ENCODE results near the gene KAT2A. TPM values are rescaled to one million over a fixed set of nuclear protein-coding genes. Genes with fewer than 3 reads are reported as not detected.

The KAT2A gene
- total RNA-seq, 2 donors from 2014 or later: 23.6 TPM

- no peak for DNase-seq
- no peak for ATAC-seq
- intact Hi-C loops (cut with DNase I, micrococcal nuclease): no loop called here
These were observed 42.6 kb downstream of the KAT2A start for GRCh38 chr17:42078396-42079043.

DNA sequence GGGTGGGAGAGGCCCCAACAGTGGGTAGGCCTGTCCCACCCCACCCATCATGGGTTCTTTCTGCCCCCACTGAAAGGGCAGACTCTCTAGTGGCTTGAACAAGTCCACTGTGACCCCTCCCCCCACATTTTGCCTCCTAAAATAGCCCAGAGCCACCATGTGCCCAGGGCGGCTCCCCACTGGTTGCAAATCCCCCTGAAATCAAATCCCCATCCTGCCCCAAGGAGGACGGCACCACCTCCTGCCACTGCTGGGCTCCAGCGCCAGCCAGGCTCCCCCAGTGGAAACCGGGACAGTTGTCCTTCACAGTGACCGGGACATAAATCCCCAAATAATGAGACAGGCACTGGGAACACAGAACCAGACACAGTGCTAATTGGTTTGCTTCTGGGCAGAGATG is 43.4 kb downstream of the KAT2A start:
- intact Hi-C loops (cut with DNase I, micrococcal nuclease): no loop called here

DNA sequence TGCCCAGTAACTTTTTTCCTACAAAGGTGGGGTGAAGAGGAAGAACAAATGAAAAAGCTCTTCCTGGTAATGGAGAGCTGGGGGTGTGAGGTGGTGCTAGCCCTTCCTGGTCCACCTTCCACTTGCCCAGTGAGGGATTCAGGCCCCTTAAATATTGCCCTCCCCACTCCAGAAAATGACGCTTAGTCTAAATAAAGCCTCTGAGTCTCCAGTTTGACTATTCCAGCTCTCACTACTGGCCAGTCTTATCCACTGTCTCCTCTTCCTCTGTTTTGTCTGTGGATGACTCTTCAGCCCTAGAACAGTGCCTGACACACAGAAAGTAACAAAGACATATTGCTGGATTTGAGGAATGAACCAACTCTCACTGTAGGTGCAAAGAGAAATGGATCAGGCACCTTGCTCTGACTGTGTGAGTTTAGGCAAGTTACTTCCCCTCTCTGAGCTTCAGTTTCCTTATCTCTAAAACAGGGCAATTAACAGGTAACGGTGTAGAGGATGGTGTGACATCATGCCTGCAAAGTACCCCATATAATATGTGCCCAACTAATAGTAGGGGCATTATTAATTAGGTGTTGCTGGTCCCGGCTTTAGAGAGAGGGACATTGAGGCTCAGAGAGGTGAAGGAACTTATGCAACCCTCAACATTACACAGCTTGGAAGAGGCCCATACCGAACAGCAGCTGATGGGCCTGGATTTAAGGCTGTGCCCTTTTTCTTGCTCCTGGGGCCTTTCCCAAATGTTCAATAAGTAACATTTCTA is 44.2 kb downstream of the KAT2A start:
- intact Hi-C loops (cut with DNase I, micrococcal nuclease): no loop called here
- no peak for ATAC-seq
- DNase-seq: no peak

More for the DNA sequence above, 43.4 kb downstream of the KAT2A start:
- DNase-seq: no peak
- no peak for ATAC-seq

DNA sequence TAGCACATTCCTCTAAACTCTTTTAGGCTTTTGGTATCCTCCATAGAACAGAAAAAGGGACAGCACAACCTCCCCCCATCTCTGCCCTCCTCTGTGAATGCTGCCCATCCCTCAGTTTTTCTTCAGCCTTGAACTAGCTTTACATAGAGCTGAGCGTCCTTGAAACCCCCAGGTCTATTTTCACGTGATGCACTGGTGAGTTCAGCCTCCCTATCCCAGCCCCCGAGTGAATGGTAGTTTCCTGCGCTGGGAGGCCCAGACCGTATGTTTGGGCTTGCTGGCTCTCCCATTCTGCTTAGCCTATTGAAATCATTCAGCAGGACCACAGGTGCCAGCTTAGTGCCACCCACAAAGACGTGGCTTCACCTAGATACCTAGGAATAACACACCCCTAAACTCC is 45.4 kb downstream of the KAT2A start:
- DNase-seq: no peak
- intact Hi-C loops (cut with DNase I, micrococcal nuclease): no loop called here
- no peak for ATAC-seq

DNA sequence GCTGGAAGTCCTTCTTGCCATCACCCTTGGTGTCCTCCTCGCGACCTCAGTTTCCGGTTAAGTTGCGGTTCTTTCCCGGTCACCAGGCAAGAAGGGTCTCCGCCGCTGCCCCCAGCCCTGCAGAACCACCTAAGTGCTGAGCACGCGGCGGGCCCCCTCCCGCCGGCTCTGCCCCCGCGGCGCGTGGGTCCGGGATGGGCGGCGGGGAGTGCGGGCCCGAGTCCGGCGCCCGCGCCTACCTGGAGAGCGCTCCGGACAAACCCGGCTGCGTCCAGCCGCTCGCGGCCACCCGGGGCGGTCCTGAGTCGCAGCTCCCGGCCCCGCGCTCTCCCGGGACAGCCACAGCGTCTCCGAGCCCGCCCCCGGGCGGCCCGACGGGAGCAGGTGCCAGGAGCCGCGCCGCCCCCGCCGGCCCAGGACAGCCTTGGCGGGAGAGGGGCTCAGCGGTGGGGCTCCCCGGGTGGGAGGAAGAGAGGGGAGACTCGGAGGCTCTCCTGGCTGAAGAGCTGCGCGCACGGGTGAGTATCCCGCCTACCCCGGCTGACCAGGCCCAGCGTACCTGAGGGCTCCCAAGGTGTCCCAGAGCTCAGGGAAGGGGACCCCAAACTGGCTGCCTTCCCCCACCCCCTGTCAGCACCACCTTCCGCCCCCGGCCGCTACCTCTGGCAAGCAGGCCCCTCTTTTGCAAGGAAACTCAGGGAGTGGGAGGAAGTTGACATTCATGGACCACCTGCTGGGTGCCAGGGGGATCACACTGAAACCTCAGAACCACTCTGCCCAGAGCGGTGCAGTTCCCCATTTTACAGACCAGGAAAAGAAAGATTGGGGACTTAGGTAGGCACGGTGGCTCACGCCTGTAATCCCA is 48.6 kb downstream of the KAT2A start:
- DNase-seq (peak in 1 of 2 donors; percentile 23), ATAC-seq (peak; percentile 36)
- intact Hi-C loops (cut with DNase I, micrococcal nuclease): no loop called here

DNA sequence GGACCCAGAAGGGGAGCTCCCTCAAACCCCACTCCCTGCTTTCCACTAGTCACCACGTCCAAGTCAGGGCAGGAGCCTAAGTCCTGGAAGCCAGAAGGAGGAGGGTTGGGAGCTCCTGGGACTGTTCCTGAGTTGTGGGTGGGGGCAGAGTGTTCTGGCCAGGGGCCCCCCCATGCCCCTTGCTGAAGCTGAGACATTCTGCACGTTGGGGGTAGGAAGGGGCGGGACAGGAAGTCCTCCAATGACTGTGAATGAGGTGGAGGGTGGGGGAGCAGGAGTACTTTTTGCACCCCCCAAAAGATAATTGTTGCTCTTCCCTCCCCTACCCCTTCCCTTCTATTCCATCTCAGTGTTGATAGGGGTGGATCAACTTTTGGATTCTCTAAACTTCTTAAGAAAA is 49.4 kb downstream of the KAT2A start:
- no peak for DNase-seq
- no peak for ATAC-seq
- intact Hi-C loops (cut with DNase I, micrococcal nuclease): no loop called here

GRCh38 chr17:42068979-42069378 is 52.2 kb downstream of the KAT2A start:
- intact Hi-C loops (cut with DNase I, micrococcal nuclease): no loop called here
- ATAC-seq (peak; percentile 68), DNase-seq (no peak)

GRCh38 chr17:42067371-42068091 is 53.6 kb downstream of the KAT2A start:
- intact Hi-C loops (cut with DNase I, micrococcal nuclease): no loop called here

DNA sequence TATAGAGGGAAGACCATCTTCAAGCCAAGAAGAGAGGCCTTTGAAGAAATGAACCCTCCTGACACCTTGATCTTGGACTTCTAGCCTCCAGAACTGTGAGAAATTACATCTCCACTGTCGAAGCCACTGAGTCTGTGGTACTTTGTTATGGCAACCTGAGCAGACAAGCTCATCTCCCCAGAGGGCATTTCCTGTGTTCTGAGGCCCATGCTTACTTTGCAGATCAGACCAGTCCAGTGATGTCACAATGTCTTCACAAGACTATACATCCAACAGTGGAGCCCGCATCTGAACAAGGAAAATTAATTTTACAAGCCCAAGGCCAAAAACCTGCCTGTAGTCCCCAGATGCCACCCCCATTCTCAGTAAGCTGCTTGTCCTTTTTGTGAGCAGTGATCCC is 56.0 kb downstream of the KAT2A start:
- DNase-seq: no peak
- intact Hi-C loops (cut with DNase I, micrococcal nuclease): no loop called here
- no peak for ATAC-seq

More at GRCh38 chr17:42067371-42068091, 53.6 kb downstream of the KAT2A start:
- DNase-seq (peak; percentile 41 to 80), ATAC-seq (peak; percentile 79)

Other genes starting within 250 kb of the KAT2A start
- 100 to 1,000 TPM in 1 of 2 donors, 10 to 100 TPM in 1; 88.2 to 125 TPM for gene ACLY, start 202.4 kb downstream of the KAT2A start, total RNA-seq
- under 1 TPM; 0.12 to 0.20 TPM for gene ODAD4, start 190.8 kb downstream of the KAT2A start, total RNA-seq
- gene CNP, start 154.6 kb downstream of the KAT2A start, total RNA-seq: 10 to 100 TPM; 45.6 to 53.6 TPM
- gene DNAJC7, start 103.9 kb downstream of the KAT2A start, total RNA-seq: 10 to 100 TPM; 76.5 to 84.6 TPM
- gene NKIRAS2, start 101.3 kb downstream of the KAT2A start, total RNA-seq: 10 to 100 TPM; 29.4 to 31.9 TPM
- gene C17orf113, start 70.8 kb downstream of the KAT2A start, total RNA-seq: 1 to 10 TPM; 1.8 to 2.5 TPM
- gene ZNF385C, start 22.9 kb downstream of the KAT2A start, total RNA-seq: under 1 TPM; 0.34 to 0.40 TPM
- 10 to 100 TPM; 10.8 to 12.3 TPM for gene DHX58, start 8.7 kb downstream of the KAT2A start, total RNA-seq
- not detected for gene HSPB9, start 1.4 kb upstream of the KAT2A start, total RNA-seq
- 100 to 1,000 TPM; 166 TPM for gene RAB5C, start 33.6 kb upstream of the KAT2A start, total RNA-seq
- gene KCNH4, start 59.8 kb upstream of the KAT2A start, total RNA-seq: under 1 TPM; 0.06 TPM
- gene HCRT, start 64.1 kb upstream of the KAT2A start, total RNA-seq: not detected
- 10 to 100 TPM; 19.2 to 25.2 TPM for gene GHDC, start 73.1 kb upstream of the KAT2A start, total RNA-seq
- gene STAT5B, start 155.0 kb upstream of the KAT2A start, total RNA-seq: 10 to 100 TPM; 34.2 to 39.2 TPM
- 10 to 100 TPM; 19.8 to 28.1 TPM for gene STAT5A, start 167.1 kb upstream of the KAT2A start, total RNA-seq

Measured in left colon (tissue), 2 donors.